Esophagus (tissue), 2 donors: ENCODE data around the gene CCNF. TPM values are rescaled to one million over a fixed set of nuclear protein-coding genes. Genes with fewer than 3 reads are reported as not detected.

ENCODE experiments used
- H3K27ac ChIP-seq, 2 donors: one replicate each; pipeline ENCODE4 v1.5.1; 2013; ENCODE audit warnings: low read depth in 2 of 2, mild to moderate bottlenecking in 2 of 2, inconsistent platforms in 1 of 2, low read length in 1 of 2, moderate library complexity in 1 of 2
- H3K27me3 ChIP-seq, 2 donors: one replicate each; pipeline ENCODE4 v1.6.1; 2013; ENCODE audit warnings: low read length in 2 of 2, control low read depth in 1 of 2, mild to moderate bottlenecking in 1 of 2; ENCODE audit not compliant: insufficient read depth in 2 of 2, control insufficient read depth in 1 of 2
- H3K36me3 ChIP-seq, 2 donors: one replicate each; pipeline ENCODE4 v1.6.1; 2013; ENCODE audit warnings: low read length in 1 of 2; ENCODE audit not compliant: control insufficient read depth in 2 of 2, insufficient read depth in 2 of 2
- H3K4me1 ChIP-seq, 2 donors: one replicate each; pipeline ENCODE4 v1.6.1; 2013; ENCODE audit warnings: low read length in 1 of 2; ENCODE audit not compliant: control insufficient read depth in 2 of 2, insufficient read depth in 2 of 2
- H3K4me3 ChIP-seq, 2 donors: one replicate each; pipeline ENCODE4 v1.5.1; 2013; ENCODE audit warnings: low read length in 2 of 2, mild to moderate bottlenecking in 2 of 2, low read depth in 1 of 2, moderate library complexity in 1 of 2
- H3K9me3 ChIP-seq, 2 donors: one replicate each; pipeline ENCODE4 v1.6.1; 2013; ENCODE audit warnings: mild to moderate bottlenecking in 2 of 2, low read depth in 1 of 2, low read length in 1 of 2, moderate library complexity in 1 of 2; ENCODE audit not compliant: control insufficient read depth in 2 of 2, insufficient read depth in 1 of 2
- WGBS, 2 donors: extraction: QIAGEN DNeasy Blood & Tissue Kit; methylation state at CpG; one replicate each; pipeline ENCODE4 v1.1.7; 2013; 5-methylcytosine and 5-hydroxymethylcytosine counted together
- polyA plus RNA-seq, 2 donors: library from polyadenylated mRNA; stranded (reverse); fragments of 200-250 nt; gene quantifications; one replicate each; pipeline ENCODE4 v1.2.3, GENCODE V29; 2013
- donor health status: healthy with polysubstance abuse.
- donor health status: Bipolar disorder and iron deficiency.

CCNF gene
- polyA plus RNA-seq, 2 donors: 4.2 to 4.6 TPM

DNA sequence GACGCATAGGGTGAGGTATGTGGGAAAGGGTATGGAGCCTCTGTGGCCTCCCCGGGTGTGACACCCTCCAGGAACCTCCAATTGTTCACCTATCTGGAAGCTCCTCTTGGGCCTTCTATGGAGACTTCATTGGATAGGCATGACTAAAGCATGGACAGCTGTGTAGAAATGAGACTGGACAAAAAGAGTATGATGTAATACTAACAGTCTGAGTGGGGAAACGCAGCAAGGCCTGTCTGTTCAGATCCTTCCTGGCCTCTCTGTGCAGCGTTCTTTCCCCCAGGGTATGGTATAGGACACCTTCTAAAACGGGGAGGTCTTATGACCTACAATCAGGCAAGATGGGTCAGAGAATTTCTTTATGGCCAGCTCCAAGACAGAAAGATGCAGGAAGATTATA, 30.7 kb upstream of the CCNF start:
- no peak overlapping the region for H3K4me3 ChIP-seq
- no peaks in the 10 kb centered on the region for H3K4me1 ChIP-seq
- WGBS, 2 donors: 80 to 81% methylated on average over 5 of the region's 5 CpGs
- no peak overlapping the region for H3K27ac ChIP-seq
- H3K27me3 ChIP-seq: peaks cover 0 to 3% of the 10 kb centered on the region in 2 donors
- H3K9me3 ChIP-seq: no peaks in the 10 kb centered on the region
- no peaks in the 10 kb centered on the region for H3K36me3 ChIP-seq

DNA sequence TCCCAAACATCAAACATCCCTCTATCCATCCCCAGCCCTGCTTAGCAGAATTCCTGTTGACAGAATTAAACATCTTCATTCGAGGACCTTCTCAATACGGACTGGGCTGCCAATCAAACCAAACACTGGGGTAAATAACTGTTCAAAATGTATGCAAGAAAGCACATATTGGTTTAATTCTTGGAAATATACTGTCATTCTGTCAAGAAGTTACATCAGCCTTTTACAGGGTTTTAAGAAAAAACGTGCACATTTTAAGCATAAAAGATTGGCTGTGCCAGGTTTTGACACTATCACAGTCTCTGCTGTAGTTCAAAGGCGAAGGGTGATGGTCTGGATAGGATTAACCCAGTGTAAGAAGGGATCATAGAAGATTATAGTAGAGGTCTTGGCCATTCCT, 25.1 kb upstream of the CCNF start:
- H3K27ac ChIP-seq: no peak overlapping the region
- H3K4me1 ChIP-seq: no peaks in the 10 kb centered on the region
- no peak overlapping the region for H3K4me3 ChIP-seq
- no peaks in the 10 kb centered on the region for H3K36me3 ChIP-seq
- WGBS, 2 donors: 64 to 69% methylated on average over 4 of the region's 4 CpGs
- no peaks in the 10 kb centered on the region for H3K9me3 ChIP-seq
- no peaks in the 10 kb centered on the region for H3K27me3 ChIP-seq

DNA sequence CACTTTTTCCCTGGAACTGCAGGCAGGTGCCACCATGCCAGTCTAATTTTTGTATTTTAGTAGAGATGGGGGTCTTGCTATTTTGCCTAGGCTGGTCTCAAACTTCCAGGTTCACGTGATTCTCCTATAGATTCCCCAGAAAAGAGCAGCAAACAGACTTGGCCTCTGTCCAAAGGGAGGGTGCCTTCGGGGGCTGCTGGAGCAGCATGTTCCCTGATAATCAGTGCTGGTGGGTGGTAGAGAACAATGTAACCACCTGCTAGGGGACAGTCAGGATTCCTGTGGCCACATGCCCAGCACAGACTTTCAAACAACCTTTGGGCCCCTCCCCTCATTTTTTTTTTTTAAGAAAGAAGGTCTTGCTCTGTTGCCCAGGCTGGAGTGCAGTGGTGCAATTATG, 14.2 kb upstream of the CCNF start:
- Histone ChIP-seq H3K27ac (no peak overlapping the region), H3K9me3 (no peaks in the 10 kb centered on the region), H3K36me3 (no peaks in the 10 kb centered on the region), H3K27me3 (no peaks in the 10 kb centered on the region), H3K4me1 (no peaks in the 10 kb centered on the region), H3K4me3 (no peak overlapping the region)
- 36 to 48% methylated on average over 2 of the region's 2 CpGs for WGBS, 2 donors

DNA sequence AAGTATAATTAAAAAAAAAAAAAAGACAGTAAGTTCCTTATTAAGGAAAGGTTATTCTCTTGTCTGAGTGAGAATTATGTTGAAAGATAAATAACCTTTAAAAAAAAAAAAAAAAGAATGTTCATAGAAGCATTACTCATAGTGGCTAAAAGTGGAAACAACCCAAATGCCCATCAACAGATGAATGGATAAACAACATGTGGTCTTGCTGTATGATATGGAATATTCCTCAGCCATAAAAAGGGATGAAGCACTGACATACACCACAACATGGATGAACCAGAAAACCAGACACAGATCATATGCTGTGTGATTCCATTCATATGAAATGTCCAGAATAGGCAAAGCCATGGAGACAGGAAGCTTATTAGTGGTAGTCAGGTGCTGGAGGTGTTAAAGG, 9.2 kb upstream of the CCNF start:
- Histone ChIP-seq H3K4me1 (no peaks in the 10 kb centered on the region), H3K4me3 (no peak overlapping the region), H3K27me3 (no peaks in the 10 kb centered on the region), H3K36me3 (no peaks in the 10 kb centered on the region), H3K9me3 (no peaks in the 10 kb centered on the region), H3K27ac (no peak overlapping the region)

DNA sequence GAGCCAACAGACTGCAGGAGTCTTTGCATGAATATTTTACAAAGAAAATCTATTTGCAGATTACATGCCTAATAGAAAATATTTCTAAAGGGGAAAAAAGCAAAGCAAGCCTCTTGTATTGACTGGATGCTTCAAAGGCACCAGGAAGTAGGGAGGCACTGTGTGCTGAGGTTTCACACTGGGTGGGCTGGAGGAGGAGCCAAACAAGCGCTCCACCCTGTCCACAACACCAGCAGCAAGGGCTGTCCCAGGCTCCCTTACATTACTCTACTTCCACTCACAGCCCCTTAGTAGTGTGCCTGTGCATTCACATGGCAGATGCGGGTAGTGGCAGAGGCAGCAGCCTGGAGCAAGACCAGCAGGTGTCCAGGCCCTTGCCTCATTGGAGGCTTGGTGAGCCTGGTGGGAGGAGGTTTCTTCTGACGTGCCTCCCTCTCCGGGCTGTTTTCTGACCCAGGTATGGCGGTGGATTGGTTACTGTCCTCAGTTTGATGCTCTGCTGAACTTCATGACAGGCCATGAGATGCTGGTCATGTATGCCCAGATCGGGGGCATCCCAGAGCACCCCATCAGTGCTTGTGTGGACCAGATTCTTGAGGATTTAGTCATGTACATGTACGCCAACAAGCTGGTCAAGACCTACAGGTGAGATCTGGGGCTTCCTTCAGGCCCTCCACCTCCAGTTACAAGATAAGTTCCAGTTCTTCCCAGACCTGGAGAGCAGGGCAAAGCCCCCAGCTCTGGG, 7.0 kb upstream of the CCNF start:
- Histone ChIP-seq H3K27ac (no peak overlapping the region), H3K36me3 (no peaks in the 10 kb centered on the region), H3K4me1 (no peaks in the 10 kb centered on the region), H3K27me3 (no peaks in the 10 kb centered on the region), H3K4me3 (no peak overlapping the region), H3K9me3 (no peaks in the 10 kb centered on the region)
- WGBS, 2 donors: 84 to 93% methylated on average over 7 of the region's 7 CpGs

DNA sequence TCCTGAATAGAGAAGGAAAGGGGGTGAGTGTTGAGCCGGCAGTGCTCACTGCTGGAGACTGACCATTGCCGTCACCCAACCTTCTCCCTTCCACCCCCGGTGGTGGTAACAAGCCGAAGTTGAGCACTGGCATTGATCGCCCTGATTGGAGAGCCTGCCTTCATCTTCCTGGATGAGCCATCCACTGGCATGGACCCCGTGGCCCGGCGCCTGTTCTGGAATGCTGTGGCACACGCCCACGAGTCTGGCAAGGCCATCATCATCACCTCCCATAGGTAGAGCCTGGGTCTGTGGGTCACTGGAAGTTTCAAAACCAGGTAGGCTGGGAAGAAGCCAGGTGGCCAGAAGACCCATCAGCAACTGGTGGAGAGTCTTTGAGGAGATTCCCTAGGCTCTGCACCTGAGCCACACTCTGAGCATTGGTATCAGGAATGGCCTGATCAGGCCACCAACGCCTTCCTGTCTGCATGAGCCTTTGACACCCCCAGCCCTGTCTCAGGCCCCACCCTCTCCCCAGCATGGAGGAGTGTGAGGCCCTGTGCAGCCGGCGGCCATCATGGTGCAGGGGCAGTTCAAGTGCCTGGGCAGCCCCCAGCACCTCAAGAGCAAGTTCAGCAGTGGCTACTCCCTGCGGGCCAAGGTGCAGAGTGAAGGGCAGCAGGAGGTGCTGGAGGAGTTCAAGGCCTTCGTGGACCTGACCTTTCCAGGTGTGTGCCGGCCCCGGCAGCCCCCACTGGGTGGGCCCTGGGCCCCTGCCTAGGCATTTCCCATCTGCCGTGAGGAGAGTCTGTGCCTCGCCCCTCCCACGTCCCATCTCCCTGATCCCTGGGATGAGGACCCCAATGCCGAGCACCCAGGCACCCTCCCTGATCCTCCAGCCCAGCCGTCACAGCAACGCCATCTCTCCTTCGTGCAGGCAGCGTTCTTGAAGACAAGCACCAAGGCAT, 4.9 kb upstream of the CCNF start:
- Histone ChIP-seq H3K27ac (no peak overlapping the region), H3K4me3 (no peak overlapping the region), H3K27me3 (no peaks in the 10 kb centered on the region), H3K4me1 (peaks cover 0 to 6% of the 10 kb centered on the region in 2 donors), H3K9me3 (no peaks in the 10 kb centered on the region), H3K36me3 (no peaks in the 10 kb centered on the region)
- 82 to 87% methylated on average over 25 of the region's 25 CpGs for WGBS, 2 donors

DNA sequence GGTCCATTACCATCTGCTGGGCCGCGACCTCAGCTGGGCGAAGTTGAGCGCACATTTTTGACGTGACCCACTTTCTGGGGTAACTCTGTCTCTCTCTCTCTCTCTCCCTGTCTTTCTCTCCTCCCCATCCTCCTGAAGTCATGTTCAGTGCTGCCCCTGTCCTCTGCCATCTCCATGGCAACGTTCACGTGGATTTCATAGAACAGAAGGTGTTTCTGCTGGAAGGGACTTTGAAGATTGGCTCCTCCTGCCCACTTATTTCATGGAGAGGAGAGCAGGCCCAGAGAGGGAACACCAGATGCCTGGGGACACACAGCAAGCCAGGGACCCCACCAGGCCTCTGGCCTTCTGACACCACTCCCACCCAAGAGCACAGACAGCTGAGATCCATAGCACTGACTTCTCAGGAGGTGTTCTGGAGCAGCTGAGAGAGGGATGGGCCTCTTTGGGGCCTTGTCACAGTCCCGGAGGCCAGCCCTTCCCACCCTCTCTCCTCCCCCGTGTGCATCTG, 4.2 kb upstream of the CCNF start:
- 84 to 86% methylated on average over 9 of the region's 9 CpGs for WGBS, 2 donors
- H3K9me3 ChIP-seq: no peaks in the 10 kb centered on the region
- no peak overlapping the region for H3K4me3 ChIP-seq
- no peaks in the 10 kb centered on the region for H3K27me3 ChIP-seq
- peaks cover 0 to 6% of the 10 kb centered on the region in 2 donors for H3K4me1 ChIP-seq
- H3K36me3 ChIP-seq: no peaks in the 10 kb centered on the region
- H3K27ac ChIP-seq: no peak overlapping the region

DNA sequence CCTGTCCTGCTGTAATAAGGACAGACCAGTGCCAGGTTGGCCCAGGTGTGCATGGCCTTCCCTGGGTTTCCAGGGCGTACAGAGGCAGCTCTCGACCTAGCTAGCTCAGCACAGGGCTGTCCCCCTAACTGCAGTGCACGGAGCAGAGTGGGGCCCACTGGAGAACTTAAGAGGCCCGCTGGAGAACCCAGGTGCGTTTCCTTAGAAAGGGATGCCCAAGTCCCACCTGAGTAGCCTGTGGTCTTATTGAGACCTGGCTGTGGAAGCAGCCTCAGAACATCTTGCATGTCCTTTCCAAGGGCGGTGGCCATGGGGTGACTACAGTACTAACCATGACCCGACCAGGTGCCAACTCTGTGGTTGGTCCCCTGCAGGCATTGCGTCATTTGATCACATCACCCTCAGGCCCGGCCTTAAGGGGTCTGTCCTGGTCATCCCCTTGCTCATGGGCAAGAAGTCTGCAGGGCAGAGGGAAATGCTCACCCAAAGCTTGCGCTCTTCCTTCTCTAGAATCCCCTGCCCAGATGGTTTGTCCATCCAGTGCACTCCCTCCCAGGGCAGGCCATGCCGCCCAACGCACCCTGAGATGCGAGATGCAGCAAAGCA, 3.3 kb upstream of the CCNF start:
- Histone ChIP-seq H3K4me1 (peaks cover 0 to 6% of the 10 kb centered on the region in 2 donors), H3K4me3 (no peak overlapping the region), H3K27me3 (no peaks in the 10 kb centered on the region), H3K36me3 (no peaks in the 10 kb centered on the region), H3K9me3 (no peaks in the 10 kb centered on the region), H3K27ac (no peak overlapping the region)
- 92 to 93% methylated on average over 13 of the region's 13 CpGs for WGBS, 2 donors

DNA sequence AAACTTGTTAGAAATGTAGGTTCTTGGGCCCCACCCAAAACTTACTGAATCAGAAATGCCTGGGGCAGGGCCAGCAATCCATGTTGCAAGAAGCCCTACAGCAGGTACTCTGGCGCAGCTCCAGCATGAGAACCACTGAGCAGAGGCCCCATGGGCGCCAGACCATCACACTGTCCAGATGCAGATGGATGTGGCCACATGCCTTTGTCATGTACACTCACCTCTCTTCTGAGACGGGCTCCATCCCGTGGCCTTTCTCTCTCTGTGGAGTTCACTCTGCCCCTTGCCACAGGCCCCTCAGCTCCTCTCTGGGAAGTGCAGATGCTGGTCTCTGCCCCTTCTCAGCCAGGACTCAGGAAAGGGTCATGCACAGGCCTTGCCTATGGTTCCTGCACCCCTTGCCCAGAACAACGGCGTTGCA, 2.3 kb upstream of the CCNF start:
- 93% methylated on average over 6 of the region's 6 CpGs for WGBS, 2 donors
- no peak overlapping the region for H3K27ac ChIP-seq
- no peaks in the 10 kb centered on the region for H3K36me3 ChIP-seq
- H3K4me3 ChIP-seq: no peak overlapping the region
- no peaks in the 10 kb centered on the region for H3K27me3 ChIP-seq
- no peaks in the 10 kb centered on the region for H3K9me3 ChIP-seq
- peaks cover 0 to 6% of the 10 kb centered on the region in 2 donors for H3K4me1 ChIP-seq
